C4-2B (cell line): ENCODE measurements around the gene GRM7.

Experiments
- CTCF ChIP-seq: fragments of 450-650 bp; conservative IDR thresholded peaks from 2 replicates; pipeline ENCODE4 v1.5.1; 2017; ENCODE audit warnings: mild to moderate bottlenecking
- ZFX ChIP-seq: fragments of 450-650 bp; IDR thresholded peaks from 2 replicates; pipeline ENCODE4 v1.6.1; 2017

- TF ChIP-seq CTCF = no peak
- TF ChIP-seq ZFX = no peak
Measured at GRCh38 chr3:7709376-7710082, 848.6 kb downstream of the GRM7 start.
